HepG2 (cell line): ENCODE data around the gene NCAPD2. TPM values are rescaled to one million over a fixed set of nuclear protein-coding genes. Genes with fewer than 3 reads are reported as not detected.

Source experiments
- ARNT2 ChIP-seq: sonication (generic); formaldehyde crosslinking; IDR thresholded peaks from 2 replicates; pipeline ENCODE4 v1.8.0; 2022; ENCODE audit warnings: mild to moderate bottlenecking, low read depth, missing genetic modification reagents, moderate library complexity
- ELF3 ChIP-seq: IDR thresholded peaks from 2 replicates; pipeline ENCODE4 v1.6.1; 2016; ENCODE audit warnings: missing genetic modification reagents, missing compliant biosample characterization
- FOXM1 ChIP-seq: sonication (generic); formaldehyde crosslinking; IDR thresholded peaks from 2 replicates; pipeline ENCODE4 v1.5.0; 2020; ENCODE audit warnings: missing genetic modification reagents
- HNRNPK ChIP-seq: fragments of 200-400 bp; formaldehyde crosslinking; IDR thresholded peaks from 2 replicates; pipeline ENCODE4 v1.6.1; 2018; ENCODE audit warnings: low read length, low read depth, moderate library complexity, mild to moderate bottlenecking; ENCODE audit not compliant: poor library complexity, severe bottlenecking
- KLF13 ChIP-seq: sonication (generic); formaldehyde crosslinking; IDR thresholded peaks from 2 replicates; pipeline ENCODE4 v1.4.0; 2020; ENCODE audit warnings: mild to moderate bottlenecking, missing genetic modification reagents
- MYPOP ChIP-seq: sonication (generic); formaldehyde crosslinking; IDR thresholded peaks from 2 replicates; pipeline ENCODE4 v1.8.1; 2023; ENCODE audit warnings: mild to moderate bottlenecking, moderate library complexity, missing genetic modification reagents
- NCOA1 ChIP-seq: sonication (generic); formaldehyde crosslinking; IDR thresholded peaks from 2 replicates; pipeline ENCODE4 v1.9.0; 2021; ENCODE audit warnings: missing genetic modification reagents
- SIX1 ChIP-seq: sonication (generic); formaldehyde crosslinking; IDR thresholded peaks from 2 replicates; pipeline ENCODE4 v1.4.0; 2020; ENCODE audit warnings: missing genetic modification reagents, borderline replicate concordance
- SSRP1 ChIP-seq: IDR thresholded peaks from 2 replicates; pipeline ENCODE4 v1.6.1; 2016; ENCODE audit warnings: control low read depth
- STAT6 ChIP-seq: sonication (generic); formaldehyde crosslinking; IDR thresholded peaks from 2 replicates; pipeline ENCODE4 v1.4.0; 2020; ENCODE audit warnings: missing genetic modification reagents, mild to moderate bottlenecking, borderline replicate concordance
- THAP11 ChIP-seq: IDR thresholded peaks from 2 replicates; pipeline ENCODE4 v1.6.1; 2016; ENCODE audit warnings: missing biosample characterization, missing genetic modification reagents
- U2AF2 ChIP-seq: fragments of 200-400 bp; formaldehyde crosslinking; IDR thresholded peaks from 2 replicates; pipeline ENCODE4 v1.6.1; 2017; ENCODE audit warnings: low read depth, mild to moderate bottlenecking, low read length
- ZNF234 ChIP-seq: sonication (generic); formaldehyde crosslinking; conservative IDR thresholded peaks from 2 replicates; pipeline ENCODE4 v1.5.1; 2020; ENCODE audit warnings: mild to moderate bottlenecking, missing genetic modification reagents
- ZNF781 ChIP-seq: sonication (generic); formaldehyde crosslinking; IDR thresholded peaks from 2 replicates; pipeline ENCODE4 v1.5.1; 2020; ENCODE audit warnings: borderline replicate concordance, mild to moderate bottlenecking, missing genetic modification reagents; ENCODE audit errors: not compliant biosample characterization
- ZNF878 ChIP-seq: sonication (generic); formaldehyde crosslinking; IDR thresholded peaks from 2 replicates; pipeline ENCODE4 v1.8.1; 2023; ENCODE audit warnings: mild to moderate bottlenecking, missing genetic modification reagents, moderate library complexity
- ZSCAN22 ChIP-seq: sonication (generic); formaldehyde crosslinking; IDR thresholded peaks from 2 replicates; pipeline ENCODE4 v1.4.0; 2020; ENCODE audit warnings: mild to moderate bottlenecking, missing genetic modification reagents
- polyA plus RNA-seq, 8 experiments: library from polyadenylated mRNA; depleted of rRNA in 3 of 8; stranded (reverse) in 7 of 8; unstranded in 1 of 8; fragments of >200 nt; fragmentation: Illumina TruSeq in 4 of 8; extraction: Trizol in 4 of 8; gene quantifications; 2 replicates each; pipeline versions ENCODE4 v1.2.1 to v1.2.3, GENCODE V29; 2011 to 2016; ENCODE audit warnings: low read depth in 4 of 8, missing spikeins in 1 of 8, mixed read lengths in 1 of 8; ENCODE audit not compliant: insufficient read depth in 1 of 8
- total RNA-seq, 5 experiments: library from RNA; depleted of rRNA; stranded (reverse); fragments of >200 nt; fragmentation: Illumina TruSeq; extraction: Trizol; gene quantifications; 2 replicates each; pipeline ENCODE4 v1.2.3, GENCODE V29; 2016; ENCODE audit warnings: low read depth in 1 of 5
- TF ChIP-seq, protein P1 (sequence below): sonication (generic); formaldehyde crosslinking; IDR thresholded peaks from 2 replicates; pipeline ENCODE4 v1.4.0; 2020; ENCODE audit warnings: mild to moderate bottlenecking, missing genetic modification reagents
- TF ChIP-seq, protein P2 (sequence below): sonication (generic); formaldehyde crosslinking; IDR thresholded peaks from 2 replicates; pipeline ENCODE4 v1.8.1; 2023; ENCODE audit warnings: mild to moderate bottlenecking, missing genetic modification reagents, borderline replicate concordance
- TF ChIP-seq, protein P3 (sequence below): sonication (generic); formaldehyde crosslinking; IDR thresholded peaks from 2 replicates; pipeline ENCODE4 v1.5.1; 2020; ENCODE audit warnings: mild to moderate bottlenecking, missing genetic modification reagents, borderline replicate concordance

The NCAPD2 gene
- total and polyA plus RNA-seq, 2 of the 13 experiments (the other 11 are each of a cell fraction or from before 2014, with no cell fraction given) = 51.1 to 65.6 TPM

DNA sequence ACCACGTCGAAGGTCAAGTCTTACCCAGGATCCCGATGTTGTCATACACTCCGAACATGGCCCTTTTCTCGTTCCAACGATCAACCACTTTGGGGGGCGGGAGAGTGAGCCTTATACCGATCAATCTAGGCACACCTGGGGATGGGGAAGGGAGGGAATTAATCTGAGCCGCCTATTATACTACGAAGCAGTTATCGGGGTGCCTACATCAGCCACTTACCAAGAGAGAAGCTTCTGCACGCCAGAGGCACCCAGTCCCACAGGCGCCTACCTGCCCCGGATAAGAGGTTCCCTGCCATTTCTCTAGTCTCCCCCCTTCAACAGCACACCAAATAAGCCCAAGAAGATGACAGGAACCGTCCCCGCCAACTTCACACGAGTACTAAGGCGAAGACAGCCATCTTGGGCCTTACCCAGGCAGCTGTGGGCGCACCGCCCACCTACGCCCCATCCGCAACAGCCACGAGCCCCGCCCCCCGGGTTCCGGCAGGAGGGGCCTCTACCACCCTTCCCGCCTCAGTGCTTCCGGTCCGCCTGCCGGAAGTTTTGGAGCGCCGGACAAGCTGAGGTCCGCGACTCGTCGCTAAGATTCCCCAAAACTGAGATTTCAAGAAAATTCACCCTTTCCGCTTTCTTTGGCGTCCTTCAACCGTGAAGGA, 935 bp upstream of the NCAPD2 start, which contains the start of gene MRPL51 (continued):
- TF ChIP-seq ARNT2 = no peak
- peak; percentile 30; the same call in 1 of the 2 replicates for TF ChIP-seq MYPOP (CRISPR knock-in tag)
- TF ChIP-seq, protein P1, sequence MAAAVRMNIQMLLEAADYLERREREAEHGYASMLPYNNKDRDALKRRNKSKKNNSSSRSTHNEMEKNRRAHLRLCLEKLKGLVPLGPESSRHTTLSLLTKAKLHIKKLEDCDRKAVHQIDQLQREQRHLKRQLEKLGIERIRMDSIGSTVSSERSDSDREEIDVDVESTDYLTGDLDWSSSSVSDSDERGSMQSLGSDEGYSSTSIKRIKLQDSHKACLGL (CRISPR knock-in tag) = peak; percentile 59; the same call in 1 of the 2 replicates
- TF ChIP-seq NCOA1 (CRISPR knock-in tag) = peak; percentile 35; the same call in 1 of the 2 replicates
- TF ChIP-seq ZSCAN22 (CRISPR knock-in tag) = no peak
- TF ChIP-seq, protein P2, sequence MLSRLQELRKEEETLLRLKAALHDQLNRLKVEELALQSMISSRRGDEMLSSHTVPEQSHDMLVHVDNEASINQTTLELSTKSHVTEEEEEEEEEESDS (CRISPR knock-in tag) = 0 out of 2 replicates have a peak, but pooled peaks have one; percentile 26
- TF ChIP-seq ZNF234 = no peak
- peak; percentile 29; the same call in 1 of the 2 replicates for TF ChIP-seq ZNF878
- no peak for TF ChIP-seq FOXM1 (CRISPR knock-in tag)
- TF ChIP-seq U2AF2 = no peak
- no peak for TF ChIP-seq STAT6 (CRISPR knock-in tag)
- TF ChIP-seq THAP11 = peak; percentile 92
- peak; percentile 22 for TF ChIP-seq ZNF781 (CRISPR knock-in tag)
- peak; percentile 27 for TF ChIP-seq HNRNPK
- TF ChIP-seq SIX1 = no peak
- TF ChIP-seq ELF3 (CRISPR knock-in tag) = peak; percentile 65
- 0 out of 2 replicates have a peak, but pooled peaks have one; percentile 34 for TF ChIP-seq KLF13 (CRISPR knock-in tag)
- TF ChIP-seq, protein P3, sequence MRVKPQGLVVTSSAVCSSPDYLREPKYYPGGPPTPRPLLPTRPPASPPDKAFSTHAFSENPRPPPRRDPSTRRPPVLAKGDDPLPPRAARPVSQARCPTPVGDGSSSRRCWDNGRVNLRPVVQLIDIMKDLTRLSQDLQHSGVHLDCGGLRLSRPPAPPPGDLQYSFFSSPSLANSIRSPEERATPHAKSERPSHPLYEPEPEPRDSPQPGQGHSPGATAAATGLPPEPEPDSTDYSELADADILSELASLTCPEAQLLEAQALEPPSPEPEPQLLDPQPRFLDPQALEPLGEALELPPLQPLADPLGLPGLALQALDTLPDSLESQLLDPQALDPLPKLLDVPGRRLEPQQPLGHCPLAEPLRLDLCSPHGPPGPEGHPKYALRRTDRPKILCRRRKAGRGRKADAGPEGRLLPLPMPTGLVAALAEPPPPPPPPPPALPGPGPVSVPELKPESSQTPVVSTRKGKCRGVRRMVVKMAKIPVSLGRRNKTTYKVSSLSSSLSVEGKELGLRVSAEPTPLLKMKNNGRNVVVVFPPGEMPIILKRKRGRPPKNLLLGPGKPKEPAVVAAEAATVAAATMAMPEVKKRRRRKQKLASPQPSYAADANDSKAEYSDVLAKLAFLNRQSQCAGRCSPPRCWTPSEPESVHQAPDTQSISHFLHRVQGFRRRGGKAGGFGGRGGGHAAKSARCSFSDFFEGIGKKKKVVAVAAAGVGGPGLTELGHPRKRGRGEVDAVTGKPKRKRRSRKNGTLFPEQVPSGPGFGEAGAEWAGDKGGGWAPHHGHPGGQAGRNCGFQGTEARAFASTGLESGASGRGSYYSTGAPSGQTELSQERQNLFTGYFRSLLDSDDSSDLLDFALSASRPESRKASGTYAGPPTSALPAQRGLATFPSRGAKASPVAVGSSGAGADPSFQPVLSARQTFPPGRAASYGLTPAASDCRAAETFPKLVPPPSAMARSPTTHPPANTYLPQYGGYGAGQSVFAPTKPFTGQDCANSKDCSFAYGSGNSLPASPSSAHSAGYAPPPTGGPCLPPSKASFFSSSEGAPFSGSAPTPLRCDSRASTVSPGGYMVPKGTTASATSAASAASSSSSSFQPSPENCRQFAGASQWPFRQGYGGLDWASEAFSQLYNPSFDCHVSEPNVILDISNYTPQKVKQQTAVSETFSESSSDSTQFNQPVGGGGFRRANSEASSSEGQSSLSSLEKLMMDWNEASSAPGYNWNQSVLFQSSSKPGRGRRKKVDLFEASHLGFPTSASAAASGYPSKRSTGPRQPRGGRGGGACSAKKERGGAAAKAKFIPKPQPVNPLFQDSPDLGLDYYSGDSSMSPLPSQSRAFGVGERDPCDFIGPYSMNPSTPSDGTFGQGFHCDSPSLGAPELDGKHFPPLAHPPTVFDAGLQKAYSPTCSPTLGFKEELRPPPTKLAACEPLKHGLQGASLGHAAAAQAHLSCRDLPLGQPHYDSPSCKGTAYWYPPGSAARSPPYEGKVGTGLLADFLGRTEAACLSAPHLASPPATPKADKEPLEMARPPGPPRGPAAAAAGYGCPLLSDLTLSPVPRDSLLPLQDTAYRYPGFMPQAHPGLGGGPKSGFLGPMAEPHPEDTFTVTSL (CRISPR knock-in tag) = no peak; the same call in 1 of the 2 replicates
- no peak for TF ChIP-seq SSRP1 (CRISPR knock-in tag)
